ENCODE data around the gene SULF2.
"Not testable (repeated sequence)": the region's sequence is repeated elsewhere in the genome, so short reads cannot be mapped to it uniquely, and the experiment has no call there.

Gene SULF2

GRCh38 chr20:47814632-47815415, 29.5 kb upstream of the SULF2 start:
- no peak overlapping the region for H3K27ac Mint-ChIP-seq
- H3K9me3 Mint-ChIP-seq = no peaks in the 10 kb centered on the region
- H3K4me3 Mint-ChIP-seq = no peak overlapping the region
- H3K27me3 Mint-ChIP-seq (ENCODE audit: low read depth) = peaks cover 24% of the 10 kb centered on the region
- no peaks in the 10 kb centered on the region for H3K36me3 Mint-ChIP-seq (ENCODE audit: low read depth)
- no peaks in the 10 kb centered on the region for H3K4me1 Mint-ChIP-seq (ENCODE audit: low read depth)

GRCh38 chr20:47810721-47811347, 25.6 kb upstream of the SULF2 start:
- no peaks in the 10 kb centered on the region for H3K4me1 Mint-ChIP-seq (ENCODE audit: low read depth)
- H3K4me3 Mint-ChIP-seq = no peak overlapping the region
- H3K27me3 Mint-ChIP-seq (ENCODE audit: low read depth) = peaks cover 16% of the 10 kb centered on the region
- H3K27ac Mint-ChIP-seq = no peak overlapping the region
- no peaks in the 10 kb centered on the region for H3K9me3 Mint-ChIP-seq
- no peaks in the 10 kb centered on the region for H3K36me3 Mint-ChIP-seq (ENCODE audit: low read depth)

GRCh38 chr20:47810116-47810677, 24.9 kb upstream of the SULF2 start:
- Mint-ChIP-seq H3K4me3 (no peak overlapping the region), H3K27ac (no peak overlapping the region), H3K9me3 (no peaks in the 10 kb centered on the region), H3K4me1 (ENCODE audit: low read depth) (no peaks in the 10 kb centered on the region), H3K27me3 (ENCODE audit: low read depth) (peaks cover 16% of the 10 kb centered on the region), H3K36me3 (ENCODE audit: low read depth) (no peaks in the 10 kb centered on the region)

- peaks cover 16% of the 10 kb centered on the region for H3K27me3 Mint-ChIP-seq (ENCODE audit: low read depth)
- H3K9me3 Mint-ChIP-seq = no peaks in the 10 kb centered on the region
- H3K4me1 Mint-ChIP-seq (ENCODE audit: low read depth) = no peaks in the 10 kb centered on the region
- no peak overlapping the region for H3K27ac Mint-ChIP-seq
- H3K4me3 Mint-ChIP-seq = no peak overlapping the region
- no peaks in the 10 kb centered on the region for H3K36me3 Mint-ChIP-seq (ENCODE audit: low read depth)
Observed at GRCh38 chr20:47809161-47809960, 24.1 kb upstream of the SULF2 start.

- no peaks in the 10 kb centered on the region for H3K9me3 Mint-ChIP-seq
- H3K4me3 Mint-ChIP-seq = no peak overlapping the region
- H3K36me3 Mint-ChIP-seq (ENCODE audit: low read depth) = no peaks in the 10 kb centered on the region
- H3K27ac Mint-ChIP-seq = no peak overlapping the region
- no peaks in the 10 kb centered on the region for H3K27me3 Mint-ChIP-seq (ENCODE audit: low read depth)
- H3K4me1 Mint-ChIP-seq (ENCODE audit: low read depth) = no peaks in the 10 kb centered on the region
Observed at GRCh38 chr20:47805951-47806350, 20.7 kb upstream of the SULF2 start.

GRCh38 chr20:47804972-47805371, 19.7 kb upstream of the SULF2 start:
- H3K4me3 Mint-ChIP-seq; H3K9me3 Mint-ChIP-seq; H3K27me3 Mint-ChIP-seq (ENCODE audit: low read depth); H3K27ac Mint-ChIP-seq; H3K36me3 Mint-ChIP-seq (ENCODE audit: low read depth); H3K4me1 Mint-ChIP-seq (ENCODE audit: low read depth): not testable (repeated sequence)

GRCh38 chr20:47804224-47804825, 19.0 kb upstream of the SULF2 start:
- H3K9me3 Mint-ChIP-seq; H3K36me3 Mint-ChIP-seq (ENCODE audit: low read depth); H3K4me3 Mint-ChIP-seq: not testable (repeated sequence)

GRCh38 chr20:47802975-47803374, 17.7 kb upstream of the SULF2 start:
- peaks cover 3% of the 10 kb centered on the region for H3K27me3 Mint-ChIP-seq (ENCODE audit: low read depth)
- H3K36me3 Mint-ChIP-seq (ENCODE audit: low read depth) = no peaks in the 10 kb centered on the region
- H3K9me3 Mint-ChIP-seq = no peaks in the 10 kb centered on the region
- H3K27ac Mint-ChIP-seq = no peak overlapping the region
- no peak overlapping the region for H3K4me3 Mint-ChIP-seq
- no peaks in the 10 kb centered on the region for H3K4me1 Mint-ChIP-seq (ENCODE audit: low read depth)

More at GRCh38 chr20:47804224-47804825, 19.0 kb upstream of the SULF2 start:
- H3K4me1 Mint-ChIP-seq (ENCODE audit: low read depth); H3K27me3 Mint-ChIP-seq (ENCODE audit: low read depth); H3K27ac Mint-ChIP-seq: not testable (repeated sequence)

GRCh38 chr20:47802226-47802920, 17.1 kb upstream of the SULF2 start:
- H3K27ac Mint-ChIP-seq = no peak overlapping the region
- H3K4me3 Mint-ChIP-seq = no peak overlapping the region
- H3K27me3 Mint-ChIP-seq (ENCODE audit: low read depth) = peaks cover 3% of the 10 kb centered on the region
- no peaks in the 10 kb centered on the region for H3K9me3 Mint-ChIP-seq
- H3K4me1 Mint-ChIP-seq (ENCODE audit: low read depth) = no peaks in the 10 kb centered on the region
- H3K36me3 Mint-ChIP-seq (ENCODE audit: low read depth) = no peaks in the 10 kb centered on the region

GRCh38 chr20:47801759-47802158, 16.5 kb upstream of the SULF2 start:
- H3K4me1 Mint-ChIP-seq (ENCODE audit: low read depth) = no peaks in the 10 kb centered on the region
- no peaks in the 10 kb centered on the region for H3K9me3 Mint-ChIP-seq
- H3K27me3 Mint-ChIP-seq (ENCODE audit: low read depth) = peaks cover 3% of the 10 kb centered on the region
- H3K36me3 Mint-ChIP-seq (ENCODE audit: low read depth) = no peaks in the 10 kb centered on the region
- no peak overlapping the region for H3K4me3 Mint-ChIP-seq
- H3K27ac Mint-ChIP-seq = no peak overlapping the region

- no peaks in the 10 kb centered on the region for H3K36me3 Mint-ChIP-seq (ENCODE audit: low read depth)
- H3K4me3 Mint-ChIP-seq = no peak overlapping the region
Observed at GRCh38 chr20:47801079-47801478, 15.8 kb upstream of the SULF2 start.

GRCh38 chr20:47800623-47801022, 15.3 kb upstream of the SULF2 start:
- no peaks in the 10 kb centered on the region for H3K4me1 Mint-ChIP-seq (ENCODE audit: low read depth)
- H3K9me3 Mint-ChIP-seq = no peaks in the 10 kb centered on the region
- no peaks in the 10 kb centered on the region for H3K36me3 Mint-ChIP-seq (ENCODE audit: low read depth)
- H3K27me3 Mint-ChIP-seq (ENCODE audit: low read depth) = peaks cover 7% of the 10 kb centered on the region
- H3K27ac Mint-ChIP-seq = no peak overlapping the region
- H3K4me3 Mint-ChIP-seq = no peak overlapping the region

More at GRCh38 chr20:47801079-47801478, 15.8 kb upstream of the SULF2 start:
- Mint-ChIP-seq H3K27ac (no peak overlapping the region), H3K4me1 (ENCODE audit: low read depth) (no peaks in the 10 kb centered on the region), H3K9me3 (no peaks in the 10 kb centered on the region), H3K27me3 (ENCODE audit: low read depth) (peaks cover 3% of the 10 kb centered on the region)

- no peak overlapping the region for H3K27ac Mint-ChIP-seq
- H3K4me1 Mint-ChIP-seq (ENCODE audit: low read depth) = no peaks in the 10 kb centered on the region
- H3K27me3 Mint-ChIP-seq (ENCODE audit: low read depth) = peaks cover 7% of the 10 kb centered on the region
- H3K9me3 Mint-ChIP-seq = no peaks in the 10 kb centered on the region
- no peak overlapping the region for H3K4me3 Mint-ChIP-seq
- no peaks in the 10 kb centered on the region for H3K36me3 Mint-ChIP-seq (ENCODE audit: low read depth)
Observed at GRCh38 chr20:47799116-47799715, 13.9 kb upstream of the SULF2 start.
